IgD-negative memory B cell (primary cell): Measurements from ENCODE around the gene HRH1. TPM values are rescaled to one million over a fixed set of nuclear protein-coding genes. Genes with fewer than 3 reads are reported as not detected.
"Not testable (repeated sequence)": the region's sequence is repeated elsewhere in the genome, so short reads cannot be mapped to it uniquely, and the experiment has no call there.

Source experiments
- H3K27ac Mint-ChIP-seq, 3 donors: one replicate each; pipeline ENCODE4 v1.8.0; 2020 to 2022; ENCODE audit warnings: mild to moderate bottlenecking in 3 of 3, mixed read lengths in 3 of 3, moderate library complexity in 1 of 3
- H3K27me3 Mint-ChIP-seq: one replicate; pipeline ENCODE4 v1.8.0; 2021; ENCODE audit warnings: mixed read lengths
- H3K36me3 Mint-ChIP-seq: one replicate; pipeline ENCODE4 v1.8.0; 2020; ENCODE audit warnings: mild to moderate bottlenecking, mixed read lengths
- H3K4me1 Mint-ChIP-seq, 3 donors: one replicate each; pipeline ENCODE4 v1.8.0; 2020 to 2022; ENCODE audit warnings: mixed read lengths in 3 of 3, mild to moderate bottlenecking in 1 of 3
- H3K4me3 Mint-ChIP-seq, 4 donors: one replicate each; pipeline ENCODE4 v1.8.0; 2020 to 2022; ENCODE audit warnings: mild to moderate bottlenecking in 4 of 4, mixed read lengths in 4 of 4, moderate library complexity in 3 of 4
- H3K9me3 Mint-ChIP-seq, 3 donors: one replicate each; pipeline ENCODE4 v1.8.0; 2020 to 2021; ENCODE audit warnings: mixed read lengths in 3 of 3, mild to moderate bottlenecking in 1 of 3
- polyA plus RNA-seq: library from polyadenylated mRNA; unstranded; fragments of 300-500 nt; fragmentation: Illumina TruSeq; gene quantifications from one replicate; pipeline ENCODE4 v1.2.3, GENCODE V29; 2021

The HRH1 gene
- polyA plus RNA-seq, 1 donor from 2014 or later, result not detected

- Mint-ChIP-seq H3K36me3 (no peaks in the 10 kb centered on the region), H3K9me3 (no peaks in the 10 kb centered on the region), H3K4me3 (no peak overlapping the region), H3K27ac (no peak overlapping the region), H3K27me3 (peaks cover 7% of the 10 kb centered on the region), H3K4me1 (no peaks in the 10 kb centered on the region)
Measured at GRCh38 chr3:11173828-11174465, 19.7 kb downstream of the HRH1 start.

DNA sequence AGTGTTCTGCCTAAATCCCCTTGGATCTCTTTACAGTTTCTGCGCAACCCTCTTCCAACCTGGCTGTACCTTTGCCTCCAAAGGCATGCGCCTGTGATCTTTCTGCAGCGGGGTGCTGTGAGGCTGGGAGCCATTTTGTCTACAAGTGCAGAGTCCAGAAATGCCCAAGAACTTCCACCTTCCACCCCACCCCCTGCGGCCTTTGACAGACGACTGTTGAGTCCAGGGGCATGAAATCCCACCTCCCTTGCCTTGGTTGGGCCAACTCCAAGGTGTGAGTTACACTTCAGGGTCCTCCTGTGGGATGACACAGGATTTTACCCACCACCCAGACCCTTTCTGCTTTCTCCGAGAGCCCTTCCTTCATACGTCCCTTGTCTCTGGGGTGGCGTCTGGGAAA is 24.1 kb downstream of the HRH1 start:
- H3K4me3 Mint-ChIP-seq, result peak overlapping the region in 1 of 4 donors; percentile 8
- H3K4me1 Mint-ChIP-seq, result no peaks in the 10 kb centered on the region
- no peaks in the 10 kb centered on the region for H3K36me3 Mint-ChIP-seq
- H3K27me3 Mint-ChIP-seq, result no peaks in the 10 kb centered on the region
- H3K27ac Mint-ChIP-seq, result no peak overlapping the region
- no peaks in the 10 kb centered on the region for H3K9me3 Mint-ChIP-seq

GRCh38 chr3:11184328-11184969 is 30.2 kb downstream of the HRH1 start:
- not testable (repeated sequence) for H3K36me3 Mint-ChIP-seq, H3K9me3 Mint-ChIP-seq, H3K27ac Mint-ChIP-seq, H3K4me1 Mint-ChIP-seq, H3K4me3 Mint-ChIP-seq, H3K27me3 Mint-ChIP-seq

GRCh38 chr3:11185144-11185543 is 30.9 kb downstream of the HRH1 start:
- Mint-ChIP-seq H3K27ac (no peak overlapping the region), H3K27me3 (peaks cover 3% of the 10 kb centered on the region), H3K36me3 (no peaks in the 10 kb centered on the region), H3K9me3 (peaks cover 0 to 2% (median 0%) of the 10 kb centered on the region in 3 donors), H3K4me1 (peaks cover 0 to 5% (median 2%) of the 10 kb centered on the region in 3 donors), H3K4me3 (no peak overlapping the region)

DNA sequence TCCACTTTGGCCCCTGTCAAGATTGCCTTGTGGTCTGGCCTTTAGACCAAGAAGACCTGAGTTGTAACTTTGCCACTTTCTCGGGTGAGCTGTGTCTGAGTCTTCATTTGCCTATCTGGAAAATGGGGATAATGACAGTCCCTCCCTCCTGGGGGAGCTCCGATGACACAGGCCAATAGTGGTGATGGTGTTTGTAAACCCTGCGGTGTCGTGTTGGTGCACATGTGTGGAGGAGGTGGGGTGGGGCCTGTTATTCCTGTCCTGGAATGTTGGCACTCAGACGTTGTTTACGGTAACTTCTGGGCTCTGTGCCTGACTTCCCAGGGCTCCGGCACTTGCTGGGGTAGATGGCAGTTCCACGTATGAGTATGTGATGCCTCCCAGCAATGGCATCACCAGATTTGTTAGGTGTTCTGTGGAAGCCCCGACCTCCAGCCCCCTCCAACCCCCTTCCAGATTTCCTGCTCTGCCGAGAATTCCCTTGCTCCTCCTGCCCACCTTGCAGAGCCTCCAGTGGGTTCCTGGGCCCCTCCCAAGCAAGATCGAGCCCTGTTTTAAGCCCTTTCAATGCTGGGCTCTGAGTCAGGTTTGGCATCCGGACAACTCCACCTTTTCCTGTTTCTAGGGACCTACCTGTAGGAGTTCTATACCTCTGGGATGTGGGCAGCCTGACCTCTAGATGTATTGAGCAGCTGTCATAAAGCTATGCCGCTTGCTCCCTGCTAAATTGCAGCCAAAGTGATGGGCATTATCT is 31.4 kb downstream of the HRH1 start:
- Mint-ChIP-seq H3K27ac (no peak overlapping the region), H3K4me3 (peak overlapping the region in 1 of 4 donors; percentile 22), H3K9me3 (peaks cover 0 to 2% (median 0%) of the 10 kb centered on the region in 3 donors), H3K4me1 (peaks cover 0 to 5% (median 2%) of the 10 kb centered on the region in 3 donors), H3K36me3 (no peaks in the 10 kb centered on the region), H3K27me3 (peaks cover 3% of the 10 kb centered on the region)

DNA sequence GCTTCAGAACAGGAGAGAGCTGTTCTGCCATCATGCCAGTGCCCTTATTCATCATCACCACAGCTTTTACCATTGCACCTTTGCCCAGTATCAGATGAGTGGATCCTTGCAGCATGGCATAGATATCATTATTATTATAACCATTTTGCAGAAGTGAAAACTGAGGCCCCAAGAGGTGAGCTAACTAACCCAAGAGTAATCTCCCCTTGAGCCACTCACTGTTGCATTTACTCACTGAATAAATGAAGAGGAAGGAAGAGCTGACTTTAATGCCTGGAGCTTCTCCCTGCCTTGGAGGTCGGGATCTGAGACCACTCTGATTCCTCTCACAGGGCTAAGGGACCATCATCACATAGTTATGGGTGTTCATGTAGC is 32.0 kb downstream of the HRH1 start:
- peaks cover 3% of the 10 kb centered on the region for H3K27me3 Mint-ChIP-seq
- H3K27ac Mint-ChIP-seq, result no peak overlapping the region
- no peaks in the 10 kb centered on the region for H3K36me3 Mint-ChIP-seq
- H3K9me3 Mint-ChIP-seq, result peaks cover 0 to 2% (median 0%) of the 10 kb centered on the region in 3 donors
- peak overlapping the region in 1 of 4 donors; percentile 22 for H3K4me3 Mint-ChIP-seq
- H3K4me1 Mint-ChIP-seq, result peaks cover 0 to 5% (median 2%) of the 10 kb centered on the region in 3 donors

DNA sequence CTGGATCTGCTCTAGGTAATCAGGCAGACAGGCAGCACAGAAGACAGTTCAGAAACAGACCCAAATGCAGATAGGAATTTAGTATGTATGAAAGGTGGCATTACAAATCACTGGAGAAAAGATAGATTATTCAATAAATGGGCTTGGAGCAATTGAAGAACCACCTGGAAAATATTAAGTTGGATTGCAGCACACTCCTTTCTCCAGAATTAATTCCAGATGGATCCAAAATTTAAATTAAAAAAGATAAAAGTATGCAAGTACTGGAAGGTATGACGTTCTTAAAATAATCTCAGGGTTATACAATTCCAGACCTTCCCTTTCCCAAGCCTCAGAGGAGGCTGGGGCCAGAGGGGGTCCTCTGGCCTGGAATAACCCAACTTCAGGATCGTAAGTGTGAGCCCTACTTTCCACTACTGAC is 32.5 kb downstream of the HRH1 start:
- no peak overlapping the region for H3K27ac Mint-ChIP-seq

GRCh38 chr3:11187681-11188080 is 33.4 kb downstream of the HRH1 start:
- H3K27ac Mint-ChIP-seq, result no peak overlapping the region
- peaks cover 3% of the 10 kb centered on the region for H3K27me3 Mint-ChIP-seq
- H3K9me3 Mint-ChIP-seq, result peaks cover 0 to 3% (median 2%) of the 10 kb centered on the region in 3 donors
- peak overlapping the region in 1 of 4 donors; percentile 9 for H3K4me3 Mint-ChIP-seq
- no peaks in the 10 kb centered on the region for H3K36me3 Mint-ChIP-seq
- peaks cover 0 to 5% (median 2%) of the 10 kb centered on the region in 3 donors for H3K4me1 Mint-ChIP-seq

More for the DNA sequence above, 32.5 kb downstream of the HRH1 start:
- peaks cover 3% of the 10 kb centered on the region for H3K27me3 Mint-ChIP-seq
- H3K36me3 Mint-ChIP-seq, result no peaks in the 10 kb centered on the region
- H3K4me1 Mint-ChIP-seq, result peaks cover 0 to 5% (median 2%) of the 10 kb centered on the region in 3 donors
- H3K4me3 Mint-ChIP-seq, result no peak overlapping the region
- peaks cover 0 to 2% (median 0%) of the 10 kb centered on the region in 3 donors for H3K9me3 Mint-ChIP-seq

- H3K27me3 Mint-ChIP-seq, result peaks cover 5% of the 10 kb centered on the region
- H3K9me3 Mint-ChIP-seq, result peaks cover 0 to 3% (median 2%) of the 10 kb centered on the region in 3 donors
- peaks cover 0 to 5% (median 2%) of the 10 kb centered on the region in 3 donors for H3K4me1 Mint-ChIP-seq
- H3K4me3 Mint-ChIP-seq, result no peak overlapping the region
- no peaks in the 10 kb centered on the region for H3K36me3 Mint-ChIP-seq
- no peak overlapping the region for H3K27ac Mint-ChIP-seq
Measured at GRCh38 chr3:11188231-11188630, 33.9 kb downstream of the HRH1 start.

GRCh38 chr3:11195201-11195600 is 40.9 kb downstream of the HRH1 start:
- Mint-ChIP-seq H3K27ac (no peak overlapping the region), H3K27me3 (peaks cover 20% of the 10 kb centered on the region), H3K36me3 (no peaks in the 10 kb centered on the region), H3K4me3 (no peak overlapping the region), H3K4me1 (no peaks in the 10 kb centered on the region), H3K9me3 (peaks cover 0 to 9% (median 5%) of the 10 kb centered on the region in 3 donors)

DNA sequence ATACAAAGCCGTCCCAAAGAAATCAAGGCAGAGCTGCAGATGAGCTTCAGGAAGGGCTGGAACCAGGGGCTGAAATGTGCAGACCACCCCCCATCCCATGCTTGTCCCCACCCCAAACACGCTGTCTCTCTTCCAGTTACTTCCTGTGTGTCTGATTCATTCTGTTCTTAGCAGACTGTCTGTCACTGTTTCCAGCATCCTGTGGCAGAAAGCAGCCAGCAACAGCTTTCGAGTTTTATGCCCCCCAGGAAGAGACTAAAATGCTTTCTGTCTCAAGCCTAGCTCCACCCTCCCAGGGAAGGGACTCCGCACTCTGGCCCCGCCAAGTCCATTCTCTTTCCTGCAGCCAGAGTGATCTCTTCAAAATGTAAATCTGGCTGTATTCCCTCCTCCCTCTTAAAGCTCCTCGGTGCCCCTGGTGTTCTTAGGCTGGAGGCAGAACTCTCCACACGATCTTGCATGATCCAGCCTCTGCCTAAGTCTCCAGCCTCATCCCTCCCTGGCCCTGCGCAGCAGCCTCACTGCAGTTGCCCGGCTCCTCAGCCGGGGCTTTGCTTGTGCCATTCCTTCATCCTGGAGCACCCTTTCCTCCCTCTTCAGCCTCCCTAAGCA is 41.5 kb downstream of the HRH1 start:
- peaks cover 0 to 9% (median 5%) of the 10 kb centered on the region in 3 donors for H3K9me3 Mint-ChIP-seq
- no peaks in the 10 kb centered on the region for H3K4me1 Mint-ChIP-seq
- H3K27ac Mint-ChIP-seq, result no peak overlapping the region
- no peak overlapping the region for H3K4me3 Mint-ChIP-seq
- H3K27me3 Mint-ChIP-seq, result peaks cover 20% of the 10 kb centered on the region
- H3K36me3 Mint-ChIP-seq, result no peaks in the 10 kb centered on the region

GRCh38 chr3:11197484-11197883 is 43.2 kb downstream of the HRH1 start:
- no peak overlapping the region for H3K27ac Mint-ChIP-seq
- no peak overlapping the region for H3K4me3 Mint-ChIP-seq
- peaks cover 2 to 9% (median 3%) of the 10 kb centered on the region in 3 donors for H3K9me3 Mint-ChIP-seq
- H3K4me1 Mint-ChIP-seq, result no peaks in the 10 kb centered on the region
- H3K27me3 Mint-ChIP-seq, result peaks cover 22% of the 10 kb centered on the region
- H3K36me3 Mint-ChIP-seq, result no peaks in the 10 kb centered on the region

- H3K4me3 Mint-ChIP-seq, result no peak overlapping the region
- H3K9me3 Mint-ChIP-seq, result peaks cover 2 to 9% (median 3%) of the 10 kb centered on the region in 3 donors
- H3K27ac Mint-ChIP-seq, result peak overlapping the region in 1 of 3 donors; percentile 57
- no peaks in the 10 kb centered on the region for H3K36me3 Mint-ChIP-seq
- H3K27me3 Mint-ChIP-seq, result peaks cover 21% of the 10 kb centered on the region
- peaks cover 0 to 4% (median 0%) of the 10 kb centered on the region in 3 donors for H3K4me1 Mint-ChIP-seq
Measured at GRCh38 chr3:11198070-11198469, 43.8 kb downstream of the HRH1 start.

- Mint-ChIP-seq H3K4me1 (peaks cover 0 to 4% (median 0%) of the 10 kb centered on the region in 3 donors), H3K27me3 (peaks cover 20% of the 10 kb centered on the region), H3K27ac (peak overlapping the region in 1 of 3 donors; percentile 57)
Measured at GRCh38 chr3:11198495-11198894, 44.2 kb downstream of the HRH1 start.

More at GRCh38 chr3:11198495-11198894, 44.2 kb downstream of the HRH1 start:
- H3K4me3 Mint-ChIP-seq, result no peak overlapping the region
- H3K9me3 Mint-ChIP-seq, result peaks cover 2 to 9% (median 3%) of the 10 kb centered on the region in 3 donors
- no peaks in the 10 kb centered on the region for H3K36me3 Mint-ChIP-seq
